ENCODE results near the gene PREP. TPM values are rescaled to one million over a fixed set of nuclear protein-coding genes. Genes with fewer than 3 reads are reported as not detected.
"Not testable (repeated sequence)": the region's sequence is repeated elsewhere in the genome, so short reads cannot be mapped to it uniquely, and the experiment has no call there.

Gene PREP
- total RNA-seq, 2 experiments from 2014 or later: 42.1 to 47.0 TPM

DNA sequence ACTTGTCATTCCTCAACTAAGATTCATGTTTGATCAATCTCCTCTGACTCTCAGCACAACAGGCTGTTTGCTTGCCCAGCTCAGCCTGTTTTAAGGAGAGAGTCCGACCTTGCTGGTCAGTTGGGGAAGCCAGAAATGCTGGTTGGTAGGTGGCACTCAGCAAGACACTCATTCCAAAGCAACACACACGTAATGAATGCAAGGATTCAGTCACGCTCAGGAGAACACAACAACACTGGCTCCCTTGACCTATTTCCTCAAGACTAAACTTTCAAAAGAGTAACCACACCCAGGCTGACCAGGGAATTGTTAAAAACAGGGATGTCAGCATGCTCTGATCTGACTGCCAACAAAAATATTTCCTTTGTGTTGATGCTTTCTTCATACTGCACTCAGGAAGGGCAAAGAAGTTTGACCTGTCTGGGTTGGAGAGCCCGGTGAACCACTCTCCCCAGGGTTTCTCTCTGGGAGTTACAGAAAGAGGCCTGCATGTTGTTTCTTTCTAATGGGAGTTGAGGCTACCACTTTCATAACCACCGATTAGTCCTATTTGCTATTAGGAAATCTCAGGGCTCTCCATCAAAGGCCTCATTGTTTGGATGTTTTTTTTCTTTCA, 25.6 kb upstream of the PREP start:
- Mint-ChIP-seq H3K4me1 (no peaks in the 10 kb centered on the region), H3K9me3 (no peaks in the 10 kb centered on the region)

GRCh38 chr6:105424175-105424783, 21.4 kb upstream of the PREP start:
- ChIA-PET CTCF (no interaction called here), POLR2A (no interaction called here)
- H3K27me3 Mint-ChIP-seq: peaks cover 7% of the 10 kb centered on the region
- DNase-seq: peak; percentile 63
- H3K4me3 Mint-ChIP-seq: no peak overlapping the region
- H3K36me3 Mint-ChIP-seq (ENCODE audit: low read depth): no peaks in the 10 kb centered on the region
- no peak overlapping the region for H3K27ac Mint-ChIP-seq
- H3K9me3 Mint-ChIP-seq: no peaks in the 10 kb centered on the region
- no peaks in the 10 kb centered on the region for H3K4me1 Mint-ChIP-seq

More for the DNA sequence above, 25.6 kb upstream of the PREP start:
- Mint-ChIP-seq H3K27me3 (peaks cover 9% of the 10 kb centered on the region), H3K4me3 (no peak overlapping the region), H3K36me3 (ENCODE audit: low read depth) (no peaks in the 10 kb centered on the region), H3K27ac (no peak overlapping the region)
- CTCF ChIA-PET: interaction anchor here (1.0 kb wide), 1 partner anchor 778 kb away, joined by 3 read pairs; no protein-coding TSS in a partner anchor
- POLR2A ChIA-PET: no interaction called here
- DNase-seq: no peak

- Mint-ChIP-seq H3K9me3 (peaks cover 17% of the 10 kb centered on the region), H3K27me3 (peaks cover 41% of the 10 kb centered on the region)
- H3K36me3 Mint-ChIP-seq (ENCODE audit: low read depth); H3K4me1 Mint-ChIP-seq; DNase-seq; CTCF ChIA-PET; H3K4me3 Mint-ChIP-seq; POLR2A ChIA-PET; H3K27ac Mint-ChIP-seq: not testable (repeated sequence)
Observed at GRCh38 chr6:105416971-105417370, 14.1 kb upstream of the PREP start.

DNA sequence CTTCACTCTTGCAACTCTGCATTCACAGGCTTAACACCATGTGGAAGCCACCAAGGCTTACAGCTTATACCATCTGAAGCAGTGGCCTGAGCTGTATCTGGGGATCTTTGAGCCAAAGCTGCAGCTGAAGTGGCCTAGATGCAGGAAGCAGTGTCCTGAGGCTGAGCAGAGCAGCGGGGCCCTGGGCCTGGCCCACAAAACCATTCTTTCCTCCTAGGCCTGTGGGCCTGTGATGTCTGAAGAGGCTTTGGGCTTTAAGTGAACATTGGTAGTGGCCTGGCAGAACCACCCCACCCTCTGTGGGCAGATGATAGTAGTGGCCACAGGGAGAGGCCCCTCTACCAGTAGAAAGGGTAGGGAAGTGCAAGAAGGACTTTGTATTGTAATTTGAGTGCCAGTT, 6.9 kb upstream of the PREP start:
- CTCF ChIA-PET: interaction anchor here (1.1 kb wide), 1 partner anchor 11 kb away, joined by 3 read pairs; no protein-coding TSS in a partner anchor
- peaks cover 46% of the 10 kb centered on the region for H3K27me3 Mint-ChIP-seq

GRCh38 chr6:105402090-105402938, 568 bp downstream of the PREP start:
- H3K4me1 Mint-ChIP-seq: peaks cover 59% of the 10 kb centered on the region
- H3K27ac Mint-ChIP-seq: peak overlapping the region; percentile 89
- ChIA-PET CTCF (interaction anchor here (0.6 to 1.2 kb wide), 25 partner anchors 8 to 880 kb away, joined by 3 to 7 read pairs (median 3); no protein-coding TSS in a partner anchor), POLR2A (interaction anchor here (0.6 kb wide), 1 partner anchor 80 kb away, joined by 3 read pairs; no protein-coding TSS in a partner anchor)
- peak; percentile 44 for DNase-seq
- peak overlapping the region; percentile 91 for H3K4me3 Mint-ChIP-seq
- H3K9me3 Mint-ChIP-seq: no peaks in the 10 kb centered on the region
- no peaks in the 10 kb centered on the region for H3K36me3 Mint-ChIP-seq (ENCODE audit: low read depth)
- H3K27me3 Mint-ChIP-seq: peaks cover 12% of the 10 kb centered on the region

More for the DNA sequence above, 6.9 kb upstream of the PREP start:
- no peak overlapping the region for H3K4me3 Mint-ChIP-seq
- no peak for DNase-seq
- POLR2A ChIA-PET: no interaction called here
- H3K4me1 Mint-ChIP-seq: no peaks in the 10 kb centered on the region
- H3K27ac Mint-ChIP-seq: no peak overlapping the region
- H3K36me3 Mint-ChIP-seq (ENCODE audit: low read depth): no peaks in the 10 kb centered on the region
- peaks cover under 1% of the 10 kb centered on the region for H3K9me3 Mint-ChIP-seq

GRCh38 chr6:105401247-105402089, 1.4 kb downstream of the PREP start:
- ChIA-PET CTCF (interaction anchor here (1.0 to 1.1 kb wide), 2 partner anchors 14 to 294 kb away, joined by 3 to 4 read pairs; no protein-coding TSS in a partner anchor), POLR2A (interaction anchor here (0.6 kb wide), 1 partner anchor 237 kb away, joined by 5 read pairs; no protein-coding TSS in a partner anchor)
- Mint-ChIP-seq H3K36me3 (ENCODE audit: low read depth) (peaks cover under 1% of the 10 kb centered on the region), H3K27ac (peak overlapping the region; percentile 89), H3K9me3 (no peaks in the 10 kb centered on the region), H3K27me3 (peaks cover 9% of the 10 kb centered on the region), H3K4me3 (peak overlapping the region; percentile 91), H3K4me1 (peaks cover 59% of the 10 kb centered on the region)
- DNase-seq: no peak

GRCh38 chr6:105400501-105400900, 2.4 kb downstream of the PREP start:
- POLR2A ChIA-PET: no interaction called here

GRCh38 chr6:105398859-105399258, 4.0 kb downstream of the PREP start:
- no peak overlapping the region for H3K27ac Mint-ChIP-seq
- no peaks in the 10 kb centered on the region for H3K9me3 Mint-ChIP-seq
- ChIA-PET POLR2A (no interaction called here), CTCF (interaction anchor here (1.1 to 1.3 kb wide), 2 partner anchors 10 to 312 kb away, joined by 3 read pairs; no protein-coding TSS in a partner anchor)
- peaks cover 53% of the 10 kb centered on the region for H3K4me1 Mint-ChIP-seq
- no peaks in the 10 kb centered on the region for H3K27me3 Mint-ChIP-seq
- peaks cover 9% of the 10 kb centered on the region for H3K36me3 Mint-ChIP-seq (ENCODE audit: low read depth)
- DNase-seq: no peak
- no peak overlapping the region for H3K4me3 Mint-ChIP-seq

More at GRCh38 chr6:105400501-105400900, 2.4 kb downstream of the PREP start:
- H3K4me1 Mint-ChIP-seq: peaks cover 59% of the 10 kb centered on the region
- H3K4me3 Mint-ChIP-seq: no peak overlapping the region
- CTCF ChIA-PET: interaction anchor here (0.7 kb wide), 1 partner anchor 11 kb away, joined by 3 read pairs; no protein-coding TSS in a partner anchor
- no peak for DNase-seq
- H3K36me3 Mint-ChIP-seq (ENCODE audit: low read depth): peaks cover 7% of the 10 kb centered on the region
- no peaks in the 10 kb centered on the region for H3K9me3 Mint-ChIP-seq
- H3K27me3 Mint-ChIP-seq: peaks cover 6% of the 10 kb centered on the region
- no peak overlapping the region for H3K27ac Mint-ChIP-seq

GRCh38 chr6:105397987-105398386, 4.9 kb downstream of the PREP start:
- Mint-ChIP-seq H3K27me3 (no peaks in the 10 kb centered on the region), H3K4me1 (peaks cover 49% of the 10 kb centered on the region), H3K9me3 (no peaks in the 10 kb centered on the region), H3K27ac (peak overlapping the region; percentile 33), H3K4me3 (no peak overlapping the region), H3K36me3 (ENCODE audit: low read depth) (peaks cover 9% of the 10 kb centered on the region)
- ChIA-PET POLR2A (no interaction called here), CTCF (interaction anchor here (0.8 to 1.6 kb wide), 4 partner anchors 11 to 311 kb away, joined by 3 read pairs; no protein-coding TSS in a partner anchor)
- no peak for DNase-seq

- no peak overlapping the region for H3K27ac Mint-ChIP-seq
- H3K27me3 Mint-ChIP-seq: no peaks in the 10 kb centered on the region
- no peaks in the 10 kb centered on the region for H3K4me1 Mint-ChIP-seq
- CTCF ChIA-PET: no interaction called here
- no peak for DNase-seq
- peaks cover 23% of the 10 kb centered on the region for H3K36me3 Mint-ChIP-seq (ENCODE audit: low read depth)
- POLR2A ChIA-PET: no interaction called here
- no peaks in the 10 kb centered on the region for H3K9me3 Mint-ChIP-seq
- no peak overlapping the region for H3K4me3 Mint-ChIP-seq
Observed at GRCh38 chr6:105391705-105392104, 11.2 kb downstream of the PREP start.

GRCh38 chr6:105389543-105389942, 13.3 kb downstream of the PREP start:
- no peak overlapping the region for H3K4me3 Mint-ChIP-seq
- no peaks in the 10 kb centered on the region for H3K9me3 Mint-ChIP-seq
- H3K27me3 Mint-ChIP-seq: no peaks in the 10 kb centered on the region
- DNase-seq: no peak
- ChIA-PET CTCF (interaction anchor here (0.9 to 1.3 kb wide), 2 partner anchors 11 to 13 kb away, joined by 3 to 5 read pairs; partner anchors contain the start of gene PREP), POLR2A (no interaction called here)
- H3K36me3 Mint-ChIP-seq (ENCODE audit: low read depth): peaks cover 20% of the 10 kb centered on the region
- H3K4me1 Mint-ChIP-seq: no peaks in the 10 kb centered on the region
- H3K27ac Mint-ChIP-seq: no peak overlapping the region

GRCh38 chr6:105388392-105388791, 14.5 kb downstream of the PREP start:
- no peaks in the 10 kb centered on the region for H3K27me3 Mint-ChIP-seq
- no peak overlapping the region for H3K27ac Mint-ChIP-seq
- DNase-seq: no peak
- H3K9me3 Mint-ChIP-seq: no peaks in the 10 kb centered on the region
- no peak overlapping the region for H3K4me3 Mint-ChIP-seq
- ChIA-PET CTCF (interaction anchor here (1.1 to 1.3 kb wide), 2 partner anchors 12 to 13 kb away, joined by 3 to 4 read pairs; no protein-coding TSS in a partner anchor), POLR2A (no interaction called here)
- peaks cover 29% of the 10 kb centered on the region for H3K36me3 Mint-ChIP-seq (ENCODE audit: low read depth)
- H3K4me1 Mint-ChIP-seq: peaks cover 12% of the 10 kb centered on the region

All from activated CD4-positive, alpha-beta T cell treated with anti-CD3 and anti-CD28 coated beads, Interleukin-2, amount 10 ng/mL, durations not matched to agents 7 days and 5 days (primary cell).